GM19023 (cell line): ENCODE measurements around the gene IZUMO4.
"Not testable (repeated sequence)": the region's sequence is repeated elsewhere in the genome, so short reads cannot be mapped to it uniquely, and the experiment has no call there.

ENCODE experiments used
- ATAC-seq: cut with Tn5 transposase; IDR thresholded peaks from one replicate; pipeline ENCODE4 v1.9.1; 2021; ENCODE audit warnings: mild to moderate bottlenecking, moderate library complexity; ENCODE audit not compliant: unreplicated experiment

IZUMO4 gene

GRCh38 chr19:2122251-2122650 is 25.5 kb downstream of the IZUMO4 start:
- no peak for ATAC-seq

- no peak for ATAC-seq
Observed at GRCh38 chr19:2122982-2123381, 26.3 kb downstream of the IZUMO4 start.

GRCh38 chr19:2123682-2124387 is 27.1 kb downstream of the IZUMO4 start:
- no peak for ATAC-seq

- no peak for ATAC-seq
Observed at GRCh38 chr19:2126879-2127518, 30.3 kb downstream of the IZUMO4 start.

GRCh38 chr19:2127758-2128157 is 31.0 kb downstream of the IZUMO4 start:
- no peak for ATAC-seq

GRCh38 chr19:2128252-2128651 is 31.5 kb downstream of the IZUMO4 start:
- ATAC-seq = not testable (repeated sequence)

GRCh38 chr19:2129022-2129421 is 32.3 kb downstream of the IZUMO4 start:
- no peak for ATAC-seq

GRCh38 chr19:2129486-2129885 is 32.8 kb downstream of the IZUMO4 start:
- no peak for ATAC-seq

- ATAC-seq = no peak
Observed at GRCh38 chr19:2129892-2130770, 33.4 kb downstream of the IZUMO4 start.

- ATAC-seq = not testable (repeated sequence)
Observed at GRCh38 chr19:2131012-2131975, 34.6 kb downstream of the IZUMO4 start.

- no peak for ATAC-seq
Observed at GRCh38 chr19:2132191-2132590, 35.5 kb downstream of the IZUMO4 start.

GRCh38 chr19:2132731-2133490 is 36.2 kb downstream of the IZUMO4 start:
- ATAC-seq = no peak

GRCh38 chr19:2135474-2136402 is 39.0 kb downstream of the IZUMO4 start:
- ATAC-seq = no peak

GRCh38 chr19:2136796-2137195 is 40.1 kb downstream of the IZUMO4 start:
- no peak for ATAC-seq

- no peak for ATAC-seq
Observed at GRCh38 chr19:2138061-2138728, 41.5 kb downstream of the IZUMO4 start.

- no peak for ATAC-seq
Observed at GRCh38 chr19:2139385-2140137, 42.8 kb downstream of the IZUMO4 start.

GRCh38 chr19:2140138-2140569 is 43.4 kb downstream of the IZUMO4 start:
- ATAC-seq = no peak
